Activated naive CD4-positive, alpha-beta T cell treated with anti-CD3 and anti-CD28 coated beads for 36 hours (primary cell): Measurements from ENCODE around the gene DISP1. TPM values are rescaled to one million over a fixed set of nuclear protein-coding genes. Genes with fewer than 3 reads are reported as not detected.
"Not testable (repeated sequence)": the region's sequence is repeated elsewhere in the genome, so short reads cannot be mapped to it uniquely, and the experiment has no call there.

ENCODE experiments used
- CTCF ChIA-PET: fragments of 350-600 bp; sonication (Branson Sonifier 250); formaldehyde crosslinking; loops from one replicate; lab custom pipeline; 2021; ENCODE audit warnings: antibody characterized with exemption; lab: Charles Lee
- DNase-seq: peaks from one replicate; pipeline ENCODE4 v3.0.0-alpha.2; 2020
- H3K27ac Mint-ChIP-seq: one replicate; pipeline ENCODE4 v1.8.0; 2021; ENCODE audit warnings: mild to moderate bottlenecking, mixed read lengths
- H3K27me3 Mint-ChIP-seq: one replicate; pipeline ENCODE4 v1.8.0; 2021; ENCODE audit warnings: low read depth, mixed read lengths
- H3K36me3 Mint-ChIP-seq: one replicate; pipeline ENCODE4 v1.8.0; 2021; ENCODE audit warnings: low read depth, mixed read lengths
- H3K4me1 Mint-ChIP-seq: one replicate; pipeline ENCODE4 v1.8.0; 2021; ENCODE audit warnings: low read depth, mixed read lengths
- H3K4me3 Mint-ChIP-seq: one replicate; pipeline ENCODE4 v1.8.0; 2021; ENCODE audit warnings: mild to moderate bottlenecking, moderate library complexity, mixed read lengths
- H3K9me3 Mint-ChIP-seq: one replicate; pipeline ENCODE4 v1.8.0; 2021; ENCODE audit warnings: mixed read lengths
- intact Hi-C: fragments of 100-400 bp; cut with micrococcal nuclease; formaldehyde crosslinking; loops from one replicate; pipeline ENCODE4 v1.15.1; 2023
- total RNA-seq, 2 experiments: library from RNA; stranded (reverse); gene quantifications; one replicate each; pipeline ENCODE4 v1.2.3, GENCODE V29; 2021

The DISP1 gene
- total RNA-seq, 2 experiments from 2014 or later = 0.93 to 0.94 TPM

DNA sequence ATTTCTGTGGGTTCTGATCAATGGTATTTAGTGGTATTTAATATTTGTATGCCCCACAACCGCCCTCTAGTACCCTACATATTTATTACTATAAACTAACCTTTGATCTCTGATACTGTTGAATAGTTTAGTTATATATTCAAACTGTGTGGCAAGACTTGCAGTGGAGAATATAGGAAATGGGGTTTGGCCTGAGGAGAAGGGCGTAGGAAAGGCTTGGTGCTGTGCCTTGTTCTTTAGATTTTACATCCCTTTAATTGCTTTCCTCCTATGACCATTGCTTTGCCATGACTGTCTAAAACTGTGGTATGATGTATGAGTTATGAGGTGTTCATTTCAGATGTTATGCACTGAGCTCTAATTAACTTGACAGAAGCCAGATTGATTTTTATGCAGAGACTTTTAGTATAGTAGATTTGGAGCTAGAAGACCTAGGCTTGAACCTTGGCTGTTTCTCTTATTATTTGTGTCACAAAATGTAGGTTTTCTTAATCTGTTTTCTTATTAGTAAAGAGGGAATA, 18.6 kb downstream of the DISP1 start:
- peaks cover 6% of the 10 kb centered on the region for H3K36me3 Mint-ChIP-seq
- DNase-seq = no peak
- H3K9me3 Mint-ChIP-seq = no peaks in the 10 kb centered on the region
- H3K4me1 Mint-ChIP-seq = no peaks in the 10 kb centered on the region
- no peak overlapping the region for H3K27ac Mint-ChIP-seq
- H3K27me3 Mint-ChIP-seq = no peaks in the 10 kb centered on the region
- intact Hi-C loops = no loop called here
- no peak overlapping the region for H3K4me3 Mint-ChIP-seq
- CTCF ChIA-PET = interaction anchor here (0.9 to 1.1 kb wide), 2 partner anchors 40 to 256 kb away, joined by 3 read pairs; no protein-coding TSS in a partner anchor

DNA sequence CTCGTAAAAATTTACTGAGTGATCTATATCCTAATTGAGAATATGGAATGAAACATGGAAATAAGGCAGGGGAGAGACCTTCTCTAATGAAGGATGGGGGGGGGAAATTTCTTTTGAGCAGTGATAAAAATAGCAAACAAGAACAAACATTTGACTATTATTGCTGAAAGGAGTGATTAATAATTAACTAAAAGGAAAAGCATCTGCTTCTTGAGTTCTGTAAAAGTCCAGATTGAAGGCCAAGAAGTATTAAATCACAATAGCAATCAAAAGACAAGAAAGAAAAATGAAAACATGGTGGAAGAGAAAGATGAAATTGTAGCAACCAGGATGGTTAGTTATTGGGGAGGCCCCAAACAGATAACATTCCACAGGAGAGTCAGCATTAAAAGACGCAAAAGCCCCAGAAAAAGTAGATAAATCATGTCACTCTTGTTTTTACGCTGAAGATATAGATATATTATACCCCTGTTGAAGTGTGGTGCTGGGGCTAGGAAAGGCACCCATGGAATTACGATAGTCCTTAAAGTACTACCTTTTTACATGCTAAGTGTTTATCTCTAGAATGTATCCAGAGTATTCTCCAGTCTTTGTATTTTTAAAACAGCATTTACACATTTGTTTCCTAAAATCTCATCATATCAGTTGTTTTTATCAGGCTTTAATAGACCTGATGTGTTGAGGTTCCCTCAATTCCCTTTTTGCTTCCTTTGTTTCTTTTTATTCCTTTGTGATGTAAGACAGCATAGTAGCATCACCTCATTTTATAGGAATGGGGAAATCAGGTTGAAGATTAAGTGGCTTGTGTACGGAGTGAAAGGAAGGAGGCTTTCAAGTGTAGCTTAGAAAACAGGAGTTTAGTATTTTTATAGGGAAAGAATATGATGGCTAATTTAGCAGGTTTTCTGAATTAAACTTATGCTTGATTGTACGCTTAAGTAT, 28.9 kb downstream of the DISP1 start:
- Mint-ChIP-seq H3K4me1 (no peaks in the 10 kb centered on the region), H3K9me3 (no peaks in the 10 kb centered on the region), H3K4me3 (no peak overlapping the region), H3K27me3 (no peaks in the 10 kb centered on the region), H3K27ac (no peak overlapping the region), H3K36me3 (peaks cover 2% of the 10 kb centered on the region)
- intact Hi-C loops = no loop called here
- CTCF ChIA-PET = interaction anchor here (1.0 kb wide), 1 partner anchor 237 kb away, joined by 3 read pairs; no protein-coding TSS in a partner anchor
- no peak for DNase-seq

DNA sequence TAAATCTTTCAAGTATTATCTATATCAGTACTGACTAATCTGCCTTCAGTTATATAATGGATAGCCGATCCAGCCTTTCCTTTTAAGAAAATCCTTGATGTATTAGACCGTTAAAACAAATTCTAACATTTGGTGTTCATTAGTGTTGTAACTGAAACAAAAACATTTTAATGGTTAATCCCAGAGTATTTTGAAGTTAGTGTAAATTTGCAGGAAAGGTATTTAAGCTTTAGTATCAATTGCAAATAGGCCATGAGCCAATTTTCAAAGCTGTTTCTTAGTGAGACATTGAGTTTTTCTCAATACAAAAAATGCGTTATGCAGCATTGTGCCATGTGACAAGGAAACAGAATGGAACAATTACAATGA, 29.6 kb downstream of the DISP1 start:
- CTCF ChIA-PET = interaction anchor here (1.0 kb wide), 1 partner anchor 237 kb away, joined by 3 read pairs; no protein-coding TSS in a partner anchor
- no peaks in the 10 kb centered on the region for H3K9me3 Mint-ChIP-seq
- no peak overlapping the region for H3K27ac Mint-ChIP-seq
- H3K36me3 Mint-ChIP-seq = peaks cover 2% of the 10 kb centered on the region
- intact Hi-C loops = no loop called here
- no peaks in the 10 kb centered on the region for H3K27me3 Mint-ChIP-seq
- H3K4me1 Mint-ChIP-seq = no peaks in the 10 kb centered on the region
- H3K4me3 Mint-ChIP-seq = no peak overlapping the region
- DNase-seq = no peak

DNA sequence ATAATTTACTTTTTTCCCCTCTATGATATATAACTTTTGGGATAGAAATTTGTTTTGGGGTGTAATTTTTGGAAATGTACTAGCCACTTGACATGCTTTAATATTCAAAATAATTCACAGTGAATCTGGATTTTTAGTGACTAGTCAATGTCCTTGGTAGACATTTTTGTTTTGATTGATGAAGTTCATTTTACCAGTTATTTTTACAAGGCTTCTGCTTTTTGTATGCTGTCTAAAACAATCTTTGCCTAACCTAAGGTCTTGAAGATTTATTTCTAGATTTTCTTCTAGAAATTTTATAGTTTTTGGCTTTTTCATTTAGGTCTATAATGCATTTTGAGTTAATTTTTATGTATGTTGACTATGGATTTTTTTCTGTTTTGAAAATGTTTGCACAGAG, 30.9 kb downstream of the DISP1 start:
- Mint-ChIP-seq H3K4me1 (no peaks in the 10 kb centered on the region), H3K36me3 (peaks cover 2% of the 10 kb centered on the region), H3K4me3 (no peak overlapping the region), H3K9me3 (no peaks in the 10 kb centered on the region), H3K27me3 (no peaks in the 10 kb centered on the region), H3K27ac (no peak overlapping the region)
- CTCF ChIA-PET = no interaction called here
- intact Hi-C loops = no loop called here
- DNase-seq = no peak

DNA sequence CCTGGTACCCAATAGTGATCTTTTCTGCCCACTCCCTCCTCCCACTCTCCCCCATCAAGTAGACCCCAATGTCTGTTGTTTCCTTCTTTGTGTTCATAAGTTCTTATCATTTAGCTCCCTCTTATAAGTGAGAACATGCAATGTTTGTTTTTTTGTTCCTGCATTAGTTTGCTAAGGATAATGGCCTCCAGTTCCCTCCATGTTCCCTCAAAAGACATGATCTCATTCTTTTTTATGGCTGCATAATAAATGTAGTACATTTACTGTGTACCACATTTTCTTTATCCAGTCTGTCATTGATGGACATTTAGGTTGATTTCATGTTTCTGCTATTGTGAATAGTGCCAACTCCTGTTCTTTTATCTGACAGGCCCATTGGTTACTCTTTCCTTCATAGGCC, 35.7 kb downstream of the DISP1 start:
- DNase-seq, H3K9me3 Mint-ChIP-seq, H3K27me3 Mint-ChIP-seq, intact Hi-C loops, H3K4me3 Mint-ChIP-seq, H3K4me1 Mint-ChIP-seq, CTCF ChIA-PET, H3K27ac Mint-ChIP-seq: not testable (repeated sequence)
- H3K36me3 Mint-ChIP-seq = peaks cover 19% of the 10 kb centered on the region

DNA sequence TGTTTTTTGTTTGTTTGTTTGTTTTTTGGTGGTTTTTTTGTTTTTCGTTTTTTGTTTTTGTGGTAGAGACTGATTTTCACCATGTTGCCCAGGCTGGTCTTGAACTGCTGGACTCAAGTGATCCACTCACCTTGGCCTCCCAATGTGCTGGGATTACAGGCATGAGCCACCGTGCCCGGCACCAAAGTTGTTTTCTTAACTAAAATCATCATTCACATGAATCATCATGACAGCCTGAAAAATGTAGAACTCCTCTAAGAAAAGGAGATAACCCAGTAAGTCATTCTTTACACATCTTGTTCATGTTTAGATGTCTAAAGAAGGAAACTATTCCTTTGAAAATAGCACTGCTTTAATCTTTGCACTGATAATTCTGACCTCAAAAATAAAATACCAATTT, 37.5 kb downstream of the DISP1 start:
- H3K9me3 Mint-ChIP-seq = peaks cover 5% of the 10 kb centered on the region
- DNase-seq = no peak
- peaks cover 19% of the 10 kb centered on the region for H3K36me3 Mint-ChIP-seq
- H3K27me3 Mint-ChIP-seq = no peaks in the 10 kb centered on the region
- intact Hi-C loops = no loop called here
- CTCF ChIA-PET = no interaction called here
- H3K4me1 Mint-ChIP-seq = no peaks in the 10 kb centered on the region
- H3K27ac Mint-ChIP-seq = no peak overlapping the region
- H3K4me3 Mint-ChIP-seq = no peak overlapping the region

DNA sequence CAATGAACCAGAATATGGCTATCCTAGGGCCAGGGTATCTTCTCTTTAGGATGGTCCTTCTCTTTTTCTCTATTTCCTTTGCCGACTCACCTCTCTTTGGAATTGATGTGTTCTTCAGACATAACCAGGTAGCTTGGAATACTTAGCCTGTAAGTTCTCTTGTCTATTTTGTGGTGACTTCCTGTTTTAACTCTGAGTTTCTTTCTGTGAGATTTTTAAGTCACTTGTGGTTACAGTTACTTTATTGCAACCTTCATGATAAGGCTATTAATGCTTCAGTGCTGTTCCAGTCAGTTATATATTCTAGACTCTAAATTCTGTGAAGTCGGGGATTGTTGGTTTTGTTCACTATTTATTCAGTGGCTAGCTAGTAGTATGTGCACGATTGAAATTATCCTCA, 46.2 kb downstream of the DISP1 start:
- no peaks in the 10 kb centered on the region for H3K27me3 Mint-ChIP-seq
- CTCF ChIA-PET = no interaction called here
- H3K27ac Mint-ChIP-seq = no peak overlapping the region

More for the DNA sequence above, 46.2 kb downstream of the DISP1 start:
- Mint-ChIP-seq H3K4me3 (no peak overlapping the region), H3K36me3 (peaks cover 14% of the 10 kb centered on the region), H3K9me3 (peaks cover 19% of the 10 kb centered on the region), H3K4me1 (peaks cover 8% of the 10 kb centered on the region)
- intact Hi-C loops = no loop called here
- no peak for DNase-seq

Other genes starting within 250 kb of the DISP1 start
- gene TAF1A, start 225.1 kb upstream of the DISP1 start, total RNA-seq = 10 to 100 TPM; 19.5 to 20.5 TPM
- gene MIA3, start 196.9 kb upstream of the DISP1 start, total RNA-seq = 10 to 100 TPM; 55.1 to 62.1 TPM
- gene AIDA, start 102.5 kb upstream of the DISP1 start, total RNA-seq = 10 to 100 TPM; 67.3 to 68.2 TPM
- gene BROX, start 102.5 kb upstream of the DISP1 start, total RNA-seq = 10 to 100 TPM; 35.7 to 37.2 TPM
- not detected for gene FAM177B, start 77.8 kb upstream of the DISP1 start, total RNA-seq